Measurements from ENCODE around the gene BRAF. TPM values are rescaled to one million over a fixed set of nuclear protein-coding genes. Genes with fewer than 3 reads are reported as not detected.

The BRAF gene
- polyA plus RNA-seq, 4 donors = 1.6 to 27.2 (median 4.3) TPM

Other genes starting within 250 kb of the BRAF start
- gene NDUFB2, start 228.2 kb downstream of the BRAF start, polyA plus RNA-seq = 100 to 1,000 TPM; 171 to 779 (median 479) TPM
- gene MRPS33, start 90.0 kb upstream of the BRAF start, polyA plus RNA-seq = 100 to 1,000 TPM in 2 of 4 donors, 10 to 100 TPM in 2; 82.1 to 119 (median 104) TPM
- gene TMEM178B, start 149.1 kb upstream of the BRAF start, polyA plus RNA-seq = under 1 TPM in 2 of 4 donors, not detected in 2; 0.30 to 0.69 TPM